Mammary epithelial cell (primary cell): Measurements from ENCODE around the gene MICAL2.

Source experiments
- CTCF ChIP-seq, 2 donors: IDR thresholded peaks in 1 of 2; conservative IDR thresholded peaks in 1 of 2; 2 replicates each; pipeline ENCODE4 v1.5.1; 2011 to 2012; ENCODE audit warnings: inconsistent platforms in 2 of 2, low read length in 2 of 2, mild to moderate bottlenecking in 2 of 2, control low read depth in 1 of 2, low read depth in 1 of 2; ENCODE audit not compliant: insufficient read depth in 1 of 2; ENCODE audit errors: extremely low read depth in 1 of 2
- EZH2 ChIP-seq: IDR thresholded peaks from 2 replicates; pipeline ENCODE4 v1.6.1; 2012; ENCODE audit warnings: low read length, inconsistent platforms, borderline replicate concordance

GRCh38 chr11:12103411-12104225 lies 6.8 kb upstream of the MICAL2 start:
- TF ChIP-seq CTCF (conservative IDR thresholded peaks at IDR 0.05 in 1 of 2, IDR thresholded peaks at IDR 0.05 in 1 of 2; ENCODE audit: extremely low read depth in 1 of 2, insufficient read depth in 1 of 2, low read depth in 1 of 2, low read length in 2 of 2) (no peak), EZH2 (no peak)
